Kasumi-1 (cell line): ENCODE results near the gene ICA1.

Experiments used
- DNase-seq, 2 experiments: peaks; one replicate each; lab custom pipeline; 2025; lab: John Stamatoyannopoulos, UW

The ICA1 gene

DNA sequence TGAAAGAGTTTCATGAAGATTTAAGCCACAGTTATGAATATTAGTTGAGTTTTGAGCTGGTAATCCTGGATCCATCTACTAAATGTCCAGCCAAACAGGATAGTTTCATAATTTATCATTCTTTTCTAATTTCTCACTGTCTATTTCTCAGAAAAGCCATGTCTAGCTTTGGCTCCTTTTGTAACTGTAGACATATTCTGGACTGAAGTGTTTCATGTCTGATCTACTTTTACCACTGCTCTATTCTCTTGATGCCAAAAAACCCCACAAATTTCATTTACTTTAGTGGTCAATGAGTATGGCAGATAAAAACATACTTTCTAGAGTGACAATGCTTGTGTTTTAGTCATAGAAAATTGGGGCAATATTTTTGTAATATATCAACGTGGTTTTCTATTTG lies 61.2 kb downstream of the ICA1 start:
- no peak for DNase-seq

DNA sequence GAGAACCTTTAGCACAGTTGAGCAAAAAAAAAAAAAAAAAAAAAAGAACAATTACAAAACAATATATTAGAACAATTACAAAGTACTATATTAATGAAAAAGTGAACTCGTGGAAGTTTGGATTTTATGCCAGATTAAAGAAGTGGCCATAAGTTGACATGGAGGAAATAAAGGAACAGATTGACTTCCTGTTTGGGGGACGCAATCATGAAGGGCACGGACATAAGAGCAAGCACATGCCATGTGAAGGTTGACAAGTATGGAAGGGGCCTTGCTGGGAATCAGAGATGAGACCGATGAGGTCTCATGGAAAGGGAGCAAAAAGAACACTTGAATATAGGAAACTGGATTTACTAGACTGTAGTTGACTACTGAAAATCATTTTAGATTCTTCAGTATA lies 61.7 kb downstream of the ICA1 start:
- DNase-seq, result peak in 1 of 2 experiments; percentile 0

DNA sequence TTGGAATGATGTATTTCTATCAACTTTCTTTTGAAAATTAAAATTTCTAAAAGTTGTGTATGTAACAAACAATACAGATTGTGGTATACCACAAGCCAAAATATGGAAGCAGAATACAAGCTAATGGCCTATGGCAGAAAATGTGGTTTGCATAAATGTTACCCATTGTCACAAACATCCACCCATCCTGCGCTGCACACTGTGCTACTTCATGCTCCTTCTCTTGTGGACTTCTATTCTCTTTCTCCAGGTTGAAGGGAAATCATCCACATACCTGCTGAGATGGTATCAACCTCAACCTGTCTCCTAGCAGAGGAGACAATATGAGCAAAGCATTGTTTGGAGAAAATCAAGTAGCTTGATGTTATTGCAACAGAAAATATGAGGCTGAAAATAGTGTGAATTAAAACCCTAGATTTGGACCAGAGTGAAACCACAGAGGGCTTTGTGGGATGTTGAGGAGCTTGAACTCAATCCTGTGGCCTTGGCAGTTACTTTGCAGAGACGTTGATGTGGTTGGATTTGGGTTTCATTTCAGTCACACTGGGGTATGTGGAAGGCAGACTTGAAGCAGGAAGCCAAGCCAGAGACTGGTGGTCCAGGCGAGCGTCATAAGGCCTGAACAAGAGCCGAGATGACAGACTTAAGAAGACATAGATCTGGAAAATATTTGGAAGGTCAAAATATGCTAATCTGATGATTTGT lies 63.8 kb downstream of the ICA1 start:
- DNase-seq, result no peak

DNA sequence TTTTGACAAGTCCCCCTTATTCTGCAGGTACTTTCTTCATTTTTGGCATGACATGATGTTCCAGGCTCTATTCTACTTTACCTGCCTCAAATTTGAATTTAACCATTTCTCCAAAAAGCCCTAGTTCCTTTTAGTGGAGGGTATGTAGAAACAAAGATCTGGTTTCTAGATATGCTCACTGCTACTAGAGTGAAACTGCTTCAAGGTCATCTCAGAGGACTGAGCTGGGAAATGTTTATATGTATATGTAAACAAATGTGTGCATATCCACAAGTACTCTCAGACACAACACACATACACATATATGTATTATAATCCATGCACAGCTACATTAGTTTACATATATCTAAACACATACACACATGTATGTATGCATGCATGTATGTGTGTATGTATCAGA lies 69.1 kb downstream of the ICA1 start:
- DNase-seq, result no peak

DNA sequence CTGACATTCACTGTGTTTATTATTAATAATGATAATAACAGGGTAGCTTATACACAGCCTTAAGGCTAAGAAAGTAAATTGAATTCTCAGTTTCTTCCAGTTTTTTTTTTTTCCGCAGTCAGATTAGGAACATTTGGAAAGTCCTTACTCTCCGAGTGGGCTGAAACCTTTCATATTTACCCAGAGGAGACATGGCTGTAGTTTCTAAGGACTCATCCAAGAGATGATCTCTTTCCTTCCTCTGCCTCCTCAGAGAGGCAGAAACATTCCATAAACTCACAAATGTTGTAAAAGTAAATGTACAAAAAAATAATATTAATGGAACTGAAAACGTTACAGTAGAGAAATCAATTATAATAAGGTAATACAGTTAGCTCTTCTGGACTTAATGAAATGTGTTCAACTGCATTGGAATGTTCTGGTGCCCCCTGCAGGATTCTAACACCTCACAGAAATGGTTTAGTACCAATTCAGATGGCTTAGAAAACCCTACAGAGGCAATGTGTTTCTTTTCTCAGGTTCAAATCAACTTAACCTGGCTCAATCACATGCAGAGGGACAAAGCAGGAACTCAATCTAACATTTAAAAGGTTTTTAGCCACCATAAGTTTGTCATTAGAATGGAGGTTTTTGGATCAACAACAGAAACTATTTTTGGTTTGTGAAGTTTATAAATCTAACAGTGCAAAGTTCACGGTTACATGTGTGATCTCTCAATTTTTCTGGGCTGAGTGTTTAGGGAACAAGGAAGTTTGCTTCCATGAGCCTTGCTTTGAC lies 71.7 kb downstream of the ICA1 start:
- peak; percentile 2 to 43 for DNase-seq

DNA sequence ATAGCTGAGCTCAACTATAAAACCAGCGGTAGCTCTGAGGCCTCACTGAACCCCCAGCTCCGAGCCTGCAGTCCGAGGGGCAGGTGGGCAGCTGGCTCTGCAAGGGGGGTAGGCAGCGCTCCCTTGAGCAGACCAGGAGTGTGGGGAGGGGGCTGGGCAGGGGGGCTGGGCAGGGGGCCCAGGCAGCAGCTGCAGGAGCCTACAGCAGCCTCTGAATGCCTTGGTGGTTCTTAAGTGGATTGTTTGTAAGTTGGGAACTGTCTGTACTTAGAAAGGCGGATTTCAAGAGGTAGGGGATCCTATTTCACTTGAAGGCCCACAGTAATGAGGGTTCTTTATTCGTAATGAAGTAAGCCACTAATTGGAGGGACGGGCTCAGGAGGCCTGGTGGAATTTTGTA lies 72.3 kb downstream of the ICA1 start:
- no peak for DNase-seq

DNA sequence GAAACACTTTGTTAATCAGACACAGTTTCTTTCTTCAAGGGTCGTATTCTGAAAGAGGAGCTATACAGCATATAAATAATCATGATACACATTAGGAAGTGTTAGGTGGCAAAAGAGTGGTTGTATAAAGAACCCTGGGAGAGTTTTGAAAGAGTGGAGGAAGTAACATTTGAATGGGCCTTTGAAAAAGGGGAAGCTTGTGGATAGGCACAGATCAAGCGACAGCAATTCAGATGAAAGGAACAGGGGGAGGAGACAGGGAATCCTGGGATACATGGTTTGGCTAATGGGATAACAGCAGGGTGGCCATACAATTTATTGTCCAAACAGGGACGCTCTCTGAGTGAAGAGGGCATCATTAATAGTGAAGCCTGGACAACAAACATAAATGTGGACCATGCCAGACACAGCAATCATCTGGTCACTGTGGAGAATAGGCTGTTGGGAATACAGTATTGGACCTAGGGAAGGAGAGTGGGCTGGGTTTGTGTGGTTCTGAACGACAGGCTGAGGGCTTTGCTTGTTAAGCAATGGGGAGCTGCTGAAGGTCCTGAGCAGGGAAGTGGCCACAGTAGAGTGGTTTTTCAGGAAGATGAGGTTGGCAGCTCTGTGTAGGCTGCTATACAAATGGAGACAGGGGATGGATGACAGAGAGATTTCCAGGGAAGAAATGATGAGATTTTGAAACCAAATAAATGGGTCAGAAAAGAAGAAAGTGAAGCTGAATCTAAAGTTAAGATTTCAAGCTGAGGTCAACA lies 75.9 kb downstream of the ICA1 start:
- peak; percentile 42 to 71 for DNase-seq

DNA sequence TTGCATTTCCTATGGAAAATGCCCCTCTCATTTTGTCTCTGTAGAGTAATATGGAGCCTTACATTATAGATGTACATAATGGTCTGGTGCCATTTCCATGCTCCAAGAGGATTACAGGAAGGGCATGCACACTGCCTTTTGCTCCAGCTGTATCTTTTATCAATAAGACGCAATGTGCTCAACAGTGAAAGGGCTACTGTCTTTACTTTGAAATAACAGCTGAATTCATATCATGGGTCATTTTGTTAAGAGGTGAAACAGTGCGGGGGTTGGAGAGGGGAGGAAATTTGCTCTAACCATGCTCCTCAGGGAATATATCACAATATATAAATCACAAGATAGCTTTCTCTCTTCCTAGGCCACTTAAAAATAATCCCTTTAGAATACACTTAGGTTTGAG lies 77.7 kb downstream of the ICA1 start:
- DNase-seq, result no peak

DNA sequence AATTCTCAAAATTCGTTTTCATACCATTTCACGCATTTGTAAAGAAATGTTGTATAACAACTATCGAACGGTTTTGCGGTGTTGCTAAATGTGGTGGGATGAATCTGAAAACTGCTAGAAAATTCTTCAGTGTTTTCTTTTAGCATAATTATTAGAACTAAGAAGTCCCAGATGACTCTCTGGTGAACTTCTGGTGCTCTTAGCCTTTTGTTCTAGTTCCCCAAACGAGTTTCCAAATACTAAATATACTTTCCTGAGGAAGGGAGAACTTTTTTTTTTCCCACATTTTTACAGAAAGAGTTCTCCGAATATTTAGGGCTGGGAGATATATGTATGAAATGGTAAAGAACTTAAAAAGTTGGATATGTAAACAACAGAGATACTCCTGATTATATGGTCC lies 82.5 kb downstream of the ICA1 start:
- DNase-seq, result no peak

DNA sequence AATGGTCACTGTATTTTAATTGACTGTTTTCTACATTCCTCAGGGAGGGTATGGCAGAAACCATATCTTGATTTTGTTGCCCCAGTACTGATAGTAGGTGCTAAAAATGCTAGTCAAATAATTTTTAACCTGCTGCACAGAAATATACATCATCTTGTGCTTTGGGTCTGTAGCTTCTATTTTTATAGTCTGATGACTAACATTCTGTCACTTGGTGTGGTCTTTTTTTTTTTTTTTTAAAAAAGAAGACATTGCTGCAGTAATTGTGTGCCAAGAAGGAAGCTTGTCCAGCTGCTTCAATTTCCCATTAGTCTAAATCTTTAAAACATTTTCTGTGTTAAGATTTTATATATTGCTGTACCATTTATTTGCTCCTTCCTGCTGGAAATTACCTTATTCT lies 83.6 kb downstream of the ICA1 start:
- DNase-seq, result peak in 1 of 2 experiments; percentile 1

DNA sequence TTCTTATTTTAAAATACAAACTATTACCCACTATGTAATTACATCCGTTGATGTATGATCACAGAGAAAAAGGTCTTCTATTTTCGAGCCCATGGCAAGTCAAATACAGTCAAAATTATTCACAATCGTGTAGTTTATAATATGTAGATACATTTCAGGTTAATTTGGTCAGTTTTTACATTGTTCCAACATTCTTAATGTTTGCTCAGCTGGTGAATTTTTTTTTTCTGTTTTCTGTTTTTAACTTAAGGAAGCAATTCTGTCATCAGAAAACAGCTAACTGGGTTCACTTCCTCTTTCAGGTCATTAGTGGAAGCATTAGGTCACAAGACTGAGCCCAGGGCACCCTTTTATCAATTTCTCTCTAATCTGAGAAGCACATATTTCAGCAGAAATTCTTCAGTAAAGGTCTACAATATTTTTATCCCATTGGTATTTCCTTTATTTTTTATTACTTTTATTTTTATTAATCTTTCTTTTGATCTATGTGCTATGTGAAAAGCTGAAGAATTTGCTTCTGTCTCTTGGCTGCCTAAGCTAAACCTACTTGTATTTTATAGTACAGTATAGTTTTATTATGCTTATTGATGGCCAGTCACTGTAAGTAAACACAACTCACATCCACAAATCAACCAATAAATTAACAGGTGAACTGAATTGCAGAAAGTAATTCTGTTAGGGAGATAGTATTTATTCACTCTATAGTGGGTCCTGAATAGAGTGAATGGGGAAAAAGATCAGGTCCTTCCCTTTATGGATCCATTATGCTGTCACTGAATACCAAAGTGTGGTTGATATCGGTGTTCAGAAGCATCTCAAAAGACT lies 84.6 kb downstream of the ICA1 start:
- peak in 1 of 2 experiments; percentile 54 for DNase-seq

DNA sequence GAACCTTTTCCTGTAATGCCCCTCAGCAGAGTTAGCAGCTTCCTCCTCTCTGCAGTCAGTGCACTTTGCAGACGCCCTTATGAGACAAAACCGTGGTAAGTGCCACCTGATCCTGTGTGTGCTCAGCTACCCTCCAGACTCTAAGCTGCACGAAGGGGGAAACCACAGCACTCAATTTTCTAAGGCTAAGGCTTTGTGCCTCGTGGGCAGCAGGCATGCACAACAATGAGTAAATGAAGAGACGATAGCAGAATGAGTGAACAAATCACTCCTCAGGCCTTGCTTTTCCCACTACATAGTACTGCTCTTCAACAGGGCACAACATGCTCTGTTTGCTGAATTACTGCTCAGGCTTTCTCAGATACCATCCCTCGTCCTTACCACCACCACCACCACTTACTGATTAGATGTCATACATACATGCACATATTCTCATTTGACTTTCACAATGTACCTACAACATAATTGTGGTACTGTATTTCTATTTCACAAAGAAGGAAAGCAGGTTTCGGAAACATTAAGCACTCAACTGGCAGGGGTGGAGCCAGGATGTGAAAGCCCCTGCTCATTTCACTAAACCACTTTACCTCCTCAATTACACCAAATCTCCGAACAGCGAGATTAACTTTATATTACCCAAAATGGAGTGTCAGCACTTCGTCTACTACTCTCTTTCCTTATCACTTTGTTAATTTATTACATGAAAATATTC lies 85.4 kb downstream of the ICA1 start:
- peak; percentile 84 to 87 for DNase-seq

DNA sequence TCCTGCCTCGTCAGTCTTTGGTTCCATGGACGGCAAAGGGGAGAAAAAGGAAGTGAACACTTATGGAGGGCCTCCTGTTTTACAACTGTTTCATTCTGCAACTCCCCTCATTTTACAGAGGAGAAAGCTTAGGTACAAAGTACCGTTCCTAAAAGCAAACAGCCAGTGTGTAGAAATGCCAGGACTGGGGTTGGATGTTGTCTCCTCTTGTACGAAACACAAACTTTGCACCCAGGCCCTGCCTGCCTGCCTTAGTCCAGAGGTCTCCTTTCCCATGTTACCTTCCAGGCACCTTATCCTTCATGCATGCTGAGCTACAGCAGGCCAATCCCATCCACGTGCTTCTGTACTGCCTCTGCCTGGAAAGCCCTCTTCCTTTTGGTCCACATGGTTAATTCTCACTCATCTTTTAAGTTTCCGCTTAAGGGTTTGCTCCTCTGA lies 86.0 kb downstream of the ICA1 start:
- DNase-seq, result peak; percentile 22 to 32

DNA sequence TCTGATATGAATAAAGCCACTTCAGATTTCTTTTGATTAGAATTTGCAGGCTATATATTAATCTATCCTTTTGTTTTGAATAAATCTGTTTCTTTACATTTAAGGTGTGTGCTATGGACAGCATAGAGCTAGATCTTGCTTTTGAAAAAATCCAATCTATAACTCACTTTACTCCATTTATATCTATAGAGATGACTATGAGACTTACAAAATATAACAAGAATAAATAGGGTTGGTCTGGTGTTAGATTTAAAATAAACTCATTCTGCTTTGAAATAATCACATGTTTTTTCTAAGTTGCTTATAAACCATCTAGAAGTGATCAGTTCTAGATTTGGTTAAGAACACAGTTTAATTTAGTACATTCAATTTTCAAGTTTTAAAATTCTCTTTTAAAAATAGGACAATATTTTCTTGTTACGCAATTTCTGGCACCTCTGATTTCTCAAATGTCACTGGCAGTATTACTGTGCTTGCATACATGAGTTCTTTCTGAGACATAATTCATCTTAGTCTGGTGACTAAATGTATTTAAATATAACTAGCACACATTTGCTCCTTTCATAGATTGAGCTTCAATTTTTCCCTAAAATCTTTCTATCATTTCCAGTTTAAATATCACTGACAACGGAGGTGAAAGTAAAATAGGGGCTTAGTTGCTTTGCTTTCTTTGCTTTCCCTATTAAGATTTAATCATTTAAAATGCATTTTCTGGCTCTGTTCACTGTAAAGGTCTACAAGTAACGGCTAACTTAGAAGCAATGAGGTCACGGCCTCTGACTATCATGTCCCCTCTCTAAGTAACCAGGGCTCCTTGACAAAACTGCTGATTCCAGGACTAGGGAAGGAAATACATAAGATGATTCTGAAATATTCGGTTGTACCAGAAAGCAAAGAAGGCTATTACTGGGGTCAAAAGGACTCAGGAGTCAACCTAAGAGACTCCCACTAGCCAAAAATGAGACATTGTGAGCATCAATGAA lies 89.3 kb downstream of the ICA1 start:
- DNase-seq, result no peak

DNA sequence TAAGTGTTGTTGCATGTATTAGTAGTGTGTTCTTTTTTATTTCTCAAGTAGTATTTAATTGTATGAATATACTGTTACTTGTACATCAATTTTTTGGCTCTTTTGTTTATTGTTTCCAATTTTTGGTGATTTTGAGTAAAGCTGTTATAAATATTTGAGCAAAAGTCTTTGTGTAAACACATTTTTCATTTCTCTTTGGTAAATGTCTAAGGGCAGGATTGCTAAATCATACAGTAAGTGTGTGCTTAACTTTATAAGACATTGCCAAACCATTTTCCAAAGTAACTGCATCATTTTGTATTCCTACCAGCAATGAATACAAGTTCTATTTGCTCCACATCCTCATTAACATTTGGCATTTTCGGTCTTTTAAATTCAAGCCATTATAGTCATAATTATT lies 92.8 kb downstream of the ICA1 start:
- DNase-seq, result no peak

DNA sequence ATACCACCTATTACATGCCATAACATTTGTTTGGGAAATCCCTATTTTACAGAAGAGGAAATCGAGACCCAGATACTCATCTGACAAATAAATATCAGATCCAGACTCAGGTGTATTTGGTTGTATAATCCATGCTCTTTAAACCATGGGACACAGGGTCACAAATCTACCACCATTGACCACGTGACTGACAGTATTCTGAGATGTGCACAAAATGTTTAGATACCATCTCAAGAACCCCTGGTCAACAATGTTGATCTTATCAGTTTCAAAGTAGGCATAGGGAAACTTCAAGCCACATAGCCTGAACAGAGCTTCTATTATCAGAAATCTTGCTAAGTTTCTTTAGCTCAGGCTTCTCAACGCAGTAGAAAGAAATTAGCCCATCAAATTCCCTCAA lies 93.6 kb downstream of the ICA1 start:
- no peak for DNase-seq

DNA sequence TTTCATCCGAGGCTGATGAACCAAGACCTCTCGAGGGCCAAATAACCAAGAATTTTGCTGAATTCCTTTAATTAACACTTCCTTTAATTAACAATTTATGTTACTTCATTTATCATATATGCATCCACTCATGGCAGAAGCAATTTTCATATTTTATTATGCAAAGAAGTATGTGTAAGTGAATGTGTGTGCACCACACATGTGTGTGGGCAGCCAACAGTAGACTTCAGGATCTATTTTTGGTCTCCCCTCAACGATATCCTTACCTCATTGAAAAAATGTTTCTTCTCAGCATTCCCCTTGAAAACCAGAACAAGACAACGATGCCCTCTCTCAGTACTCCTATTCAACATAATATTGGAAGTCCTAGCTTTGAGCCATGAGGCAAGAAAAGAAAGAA lies 96.8 kb downstream of the ICA1 start:
- no peak for DNase-seq

DNA sequence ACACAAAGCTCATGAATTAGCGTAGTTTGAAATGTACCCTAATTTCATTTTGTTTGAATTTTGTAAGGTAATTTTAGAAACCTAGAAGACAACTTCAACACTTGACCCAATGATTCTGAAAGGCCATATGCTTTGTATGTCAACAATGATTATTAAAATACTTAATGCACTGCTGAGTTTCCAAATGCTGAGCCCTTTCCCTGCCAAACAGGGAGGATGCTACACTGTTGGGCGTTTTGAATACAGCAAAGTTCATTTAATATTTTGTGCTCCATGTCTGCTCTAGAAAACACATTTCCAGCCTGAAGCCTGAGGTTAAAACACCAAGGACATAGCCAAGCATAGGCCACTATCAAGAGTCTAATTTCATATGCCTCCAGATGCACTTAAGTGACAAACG lies 99.8 kb downstream of the ICA1 start:
- DNase-seq, result no peak

DNA sequence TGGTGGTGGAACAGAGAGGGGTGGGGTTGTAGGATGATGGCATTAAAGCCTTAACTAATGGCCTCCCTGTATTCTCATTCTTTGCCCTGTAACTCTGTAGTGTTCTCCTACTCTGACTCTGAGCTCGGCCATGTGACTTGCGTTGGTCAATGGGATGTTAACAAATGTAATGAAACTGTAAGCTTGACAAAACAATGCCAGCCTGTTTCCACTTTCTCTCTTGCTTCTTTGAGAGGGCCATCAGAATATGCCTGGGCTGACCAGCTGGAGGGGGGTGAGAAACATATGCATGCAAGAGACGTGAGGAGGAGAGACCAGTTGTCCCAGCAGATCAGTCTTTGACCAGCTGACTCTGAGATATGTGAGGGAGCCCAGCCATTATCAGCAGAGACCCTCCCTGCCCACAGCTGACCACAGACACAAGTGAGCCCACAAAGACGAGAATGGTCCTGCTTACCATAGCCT lies 100.6 kb downstream of the ICA1 start:
- DNase-seq, result no peak

DNA sequence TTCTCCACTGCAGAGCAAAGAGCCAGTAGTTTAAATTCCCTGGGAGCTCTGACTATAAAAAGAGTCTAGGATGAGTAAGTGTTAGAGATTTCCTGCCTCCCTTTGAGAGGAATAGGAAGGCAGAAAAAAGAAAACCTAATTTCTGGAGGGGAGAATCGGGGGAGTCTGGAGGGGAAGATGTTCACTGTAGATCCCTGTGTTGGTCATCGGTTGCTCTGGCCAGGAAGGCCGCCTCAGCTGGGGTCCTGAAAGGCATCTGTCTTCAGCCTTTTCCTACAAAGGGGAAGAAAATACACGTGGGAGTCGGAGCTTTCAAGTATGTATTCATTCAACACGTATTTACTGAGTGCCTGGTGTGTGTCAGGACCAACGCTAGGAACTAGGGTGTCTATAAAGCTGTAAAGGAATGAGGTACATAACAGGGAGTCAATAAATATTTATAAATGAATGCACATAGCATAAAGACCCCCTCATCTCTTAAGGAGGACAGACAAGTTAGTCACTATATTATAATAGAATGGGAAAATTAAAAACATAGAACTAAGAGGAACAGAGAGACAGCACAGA lies 101.1 kb downstream of the ICA1 start:
- no peak for DNase-seq
